Measurements from ENCODE around the gene NR3C2. TPM values are rescaled to one million over a fixed set of nuclear protein-coding genes. Genes with fewer than 3 reads are reported as not detected.

NR3C2 gene
- total RNA-seq, 2 experiments from 2014 or later: 2.0 to 5.2 TPM

DNA sequence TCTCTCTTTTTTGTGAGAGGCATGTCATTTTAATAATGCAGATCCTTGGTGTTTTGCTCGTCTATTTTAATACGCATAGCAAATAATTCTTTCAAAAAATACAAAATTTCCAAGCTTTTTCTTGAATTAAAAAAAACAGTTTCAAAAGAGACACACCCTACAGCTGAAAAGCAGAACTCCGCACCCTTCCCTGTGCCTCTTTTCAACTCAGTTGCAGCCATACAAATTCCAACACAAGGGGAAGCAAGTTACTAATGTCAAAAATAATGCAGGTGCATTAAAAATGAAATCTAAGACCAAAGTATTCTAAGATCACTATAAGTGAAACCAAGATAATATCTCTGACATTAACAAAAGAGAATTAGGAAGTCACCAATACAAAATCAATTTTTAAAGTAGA is 66.6 kb downstream of the NR3C2 start:
- CTCF ChIA-PET (ENCODE audit: unreplicated experiment): no interaction called here
- intact Hi-C loops (cut with micrococcal nuclease; ENCODE audit: unreplicated experiment): no loop called here
- DNase-seq (ENCODE audit: low spot score): no peak
- Histone ChIP-seq H3K9me2 (ENCODE audit: insufficient read depth, low read length) (no peaks in the 10 kb centered on the region), H3K27ac (ENCODE audit: low read depth, low read length, poor library complexity, severe bottlenecking) (no peak overlapping the region), H4K20me1 (ENCODE audit: insufficient read depth, low read length) (no peaks in the 10 kb centered on the region), H3K36me3 (ENCODE audit: insufficient read depth, low read length) (no peaks in the 10 kb centered on the region), H3K79me2 (ENCODE audit: insufficient read depth, low read depth, low read length) (no peaks in the 10 kb centered on the region), H3K4me2 (ENCODE audit: low read length) (no peak overlapping the region), H2AFZ (ENCODE audit: low read length) (no peak overlapping the region), H3K9me3 (ENCODE audit: low read length) (no peaks in the 10 kb centered on the region), H3K4me3 (ENCODE audit: low read depth, low read length, poor library complexity, severe bottlenecking) (no peak overlapping the region), H3K4me1 (ENCODE audit: insufficient read depth, low read length, poor library complexity, severe bottlenecking) (no peaks in the 10 kb centered on the region)
- no peak for TF ChIP-seq EZH2phosphoT487 (IDR thresholded peaks at IDR 0.05; ENCODE audit: borderline replicate concordance, low read depth, low read length)
- TF ChIP-seq, protein P1, sequence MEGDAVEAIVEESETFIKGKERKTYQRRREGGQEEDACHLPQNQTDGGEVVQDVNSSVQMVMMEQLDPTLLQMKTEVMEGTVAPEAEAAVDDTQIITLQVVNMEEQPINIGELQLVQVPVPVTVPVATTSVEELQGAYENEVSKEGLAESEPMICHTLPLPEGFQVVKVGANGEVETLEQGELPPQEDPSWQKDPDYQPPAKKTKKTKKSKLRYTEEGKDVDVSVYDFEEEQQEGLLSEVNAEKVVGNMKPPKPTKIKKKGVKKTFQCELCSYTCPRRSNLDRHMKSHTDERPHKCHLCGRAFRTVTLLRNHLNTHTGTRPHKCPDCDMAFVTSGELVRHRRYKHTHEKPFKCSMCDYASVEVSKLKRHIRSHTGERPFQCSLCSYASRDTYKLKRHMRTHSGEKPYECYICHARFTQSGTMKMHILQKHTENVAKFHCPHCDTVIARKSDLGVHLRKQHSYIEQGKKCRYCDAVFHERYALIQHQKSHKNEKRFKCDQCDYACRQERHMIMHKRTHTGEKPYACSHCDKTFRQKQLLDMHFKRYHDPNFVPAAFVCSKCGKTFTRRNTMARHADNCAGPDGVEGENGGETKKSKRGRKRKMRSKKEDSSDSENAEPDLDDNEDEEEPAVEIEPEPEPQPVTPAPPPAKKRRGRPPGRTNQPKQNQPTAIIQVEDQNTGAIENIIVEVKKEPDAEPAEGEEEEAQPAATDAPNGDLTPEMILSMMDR (conservative IDR thresholded peaks at IDR 0.05; ENCODE audit: low read length): no peak
- POLR2A ChIA-PET: interaction anchor here (0.7 kb wide), 3 partner anchors 90 to 1760 kb away, joined by 4 read pairs; no protein-coding TSS in a partner anchor
- no TSS peak for BruUV-seq (replicated peaks)

DNA sequence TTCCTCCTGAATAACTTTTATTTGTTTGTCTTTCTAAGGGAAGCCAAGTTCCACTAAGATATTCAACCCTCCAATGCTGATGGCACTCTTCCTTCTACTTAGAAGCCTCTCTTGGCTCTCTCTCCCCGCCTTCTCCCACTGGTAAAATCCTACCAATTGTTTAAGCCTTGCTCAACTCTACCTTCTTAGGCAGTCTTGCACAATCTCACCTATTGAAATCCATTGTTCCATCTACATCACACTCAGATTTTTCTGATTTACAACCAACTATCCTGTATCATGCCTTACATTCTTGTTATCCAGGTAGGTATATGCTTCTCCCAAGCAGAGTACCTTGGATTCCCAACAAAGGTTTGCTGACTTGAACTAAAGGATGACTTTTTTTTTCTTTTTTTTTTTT is 69.1 kb downstream of the NR3C2 start:
- Histone ChIP-seq H3K4me1 (ENCODE audit: insufficient read depth, low read length, poor library complexity, severe bottlenecking) (no peaks in the 10 kb centered on the region), H3K9me2 (ENCODE audit: insufficient read depth, low read length) (no peaks in the 10 kb centered on the region), H3K9me3 (ENCODE audit: low read length) (no peaks in the 10 kb centered on the region), H3K4me2 (ENCODE audit: low read length) (no peak overlapping the region), H3K36me3 (ENCODE audit: insufficient read depth, low read length) (no peaks in the 10 kb centered on the region), H3K4me3 (ENCODE audit: low read depth, low read length, poor library complexity, severe bottlenecking) (no peak overlapping the region), H2AFZ (ENCODE audit: low read length) (no peak overlapping the region), H3K27ac (ENCODE audit: low read depth, low read length, poor library complexity, severe bottlenecking) (no peak overlapping the region), H4K20me1 (ENCODE audit: insufficient read depth, low read length) (no peaks in the 10 kb centered on the region), H3K79me2 (ENCODE audit: insufficient read depth, low read depth, low read length) (no peaks in the 10 kb centered on the region)
- POLR2A ChIA-PET: no interaction called here
- intact Hi-C loops (cut with micrococcal nuclease; ENCODE audit: unreplicated experiment): no loop called here
- CTCF ChIA-PET (ENCODE audit: unreplicated experiment): no interaction called here
- TF ChIP-seq, protein P1 (conservative IDR thresholded peaks at IDR 0.05; ENCODE audit: low read length): no peak
- no peak for TF ChIP-seq EZH2phosphoT487 (IDR thresholded peaks at IDR 0.05; ENCODE audit: borderline replicate concordance, low read depth, low read length)
- BruUV-seq (replicated peaks): no TSS peak
- DNase-seq (ENCODE audit: low spot score): no peak

DNA sequence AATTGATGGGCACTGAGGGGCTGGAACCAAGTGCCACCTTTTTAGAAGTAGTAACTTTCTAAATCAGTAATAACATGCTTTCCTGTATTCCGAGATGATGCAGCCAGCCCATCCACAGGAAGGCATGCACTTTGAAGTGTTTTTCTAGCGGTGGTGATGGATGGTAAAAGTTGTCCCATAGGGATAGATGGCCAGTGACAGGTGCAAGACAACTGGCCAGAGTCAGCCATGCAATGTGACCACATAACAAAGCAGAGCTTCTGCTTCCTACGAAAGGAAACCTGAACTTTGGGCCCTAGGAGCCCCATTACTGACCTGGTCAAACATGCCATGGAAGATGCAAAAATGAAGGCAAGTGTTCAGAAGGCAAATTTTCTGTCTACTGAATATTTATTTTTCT is 72.3 kb downstream of the NR3C2 start:
- Histone ChIP-seq H3K79me2 (ENCODE audit: insufficient read depth, low read depth, low read length) (no peaks in the 10 kb centered on the region), H3K9me2 (ENCODE audit: insufficient read depth, low read length) (no peaks in the 10 kb centered on the region), H3K4me3 (ENCODE audit: low read depth, low read length, poor library complexity, severe bottlenecking) (no peak overlapping the region), H2AFZ (ENCODE audit: low read length) (no peak overlapping the region), H3K4me2 (ENCODE audit: low read length) (no peak overlapping the region), H3K9me3 (ENCODE audit: low read length) (no peaks in the 10 kb centered on the region), H3K4me1 (ENCODE audit: insufficient read depth, low read length, poor library complexity, severe bottlenecking) (no peaks in the 10 kb centered on the region), H3K27ac (ENCODE audit: low read depth, low read length, poor library complexity, severe bottlenecking) (no peak overlapping the region), H4K20me1 (ENCODE audit: insufficient read depth, low read length) (no peaks in the 10 kb centered on the region), H3K36me3 (ENCODE audit: insufficient read depth, low read length) (no peaks in the 10 kb centered on the region)
- intact Hi-C loops (cut with micrococcal nuclease; ENCODE audit: unreplicated experiment): no loop called here
- no TSS peak for BruUV-seq (replicated peaks)
- ChIA-PET CTCF (ENCODE audit: unreplicated experiment) (no interaction called here), POLR2A (no interaction called here)
- TF ChIP-seq, protein P1 (conservative IDR thresholded peaks at IDR 0.05; ENCODE audit: low read length): no peak
- TF ChIP-seq EZH2phosphoT487 (IDR thresholded peaks at IDR 0.05; ENCODE audit: borderline replicate concordance, low read depth, low read length): no peak
- no peak for DNase-seq (ENCODE audit: low spot score)

Measured in OCI-LY7 (cell line).